Tibial nerve (tissue), 4 donors: ENCODE measurements around the gene HIPK3. TPM values are rescaled to one million over a fixed set of nuclear protein-coding genes. Genes with fewer than 3 reads are reported as not detected.
"Not testable (repeated sequence)": the region's sequence is repeated elsewhere in the genome, so short reads cannot be mapped to it uniquely, and the experiment has no call there.

ENCODE experiments used
- DNase-seq, 2 donors: peaks; one replicate each; pipeline ENCODE4 v3.0.0-alpha.2; 2019; ENCODE audit warnings: low spot score in 2 of 2
- H3K27ac ChIP-seq, 4 donors: fragments of 200-600 bp; sonication (generic) in 3 of 4; one replicate each; pipeline ENCODE4 v1.5.1; 2017 to 2019; ENCODE audit warnings: mild to moderate bottlenecking in 1 of 4
- H3K27me3 ChIP-seq, 2 donors: fragments of 200-600 bp; sonication (generic) in 1 of 2; one replicate each; pipeline versions ENCODE4 v1.5.1 to v1.6.0; 2017 to 2019
- H3K36me3 ChIP-seq, 3 donors: fragments of 200-600 bp; sonication (generic); one replicate each; pipeline ENCODE4 v1.5.1; 2018 to 2019
- H3K4me1 ChIP-seq, 4 donors: fragments of 200-600 bp; sonication (generic) in 3 of 4; one replicate each; pipeline ENCODE4 v1.5.1; 2017 to 2019
- H3K4me3 ChIP-seq, 4 donors: fragments of 200-600 bp; sonication (generic) in 3 of 4; one replicate each; pipeline ENCODE4 v1.5.1; 2017 to 2019; ENCODE audit warnings: mild to moderate bottlenecking in 1 of 4, moderate library complexity in 1 of 4
- H3K9me3 ChIP-seq, 4 donors: fragments of 200-600 bp; sonication (generic) in 3 of 4; one replicate each; pipeline ENCODE4 v1.5.1; 2017 to 2019
- CTCF ChIP-seq, 5 experiments: fragments of 200-600 bp in 3 of 5; fragments of 450-650 bp in 2 of 5; sonication (generic) in 3 of 5; IDR thresholded peaks; one replicate each; pipeline ENCODE4 v1.5.1; 2016 to 2019; ENCODE audit warnings: antibody characterized with exemption in 5 of 5, mild to moderate bottlenecking in 3 of 5, moderate library complexity in 2 of 5
- EP300 ChIP-seq, 2 donors: sonication (generic); formaldehyde crosslinking; IDR thresholded peaks; one replicate each; pipeline ENCODE4 v1.6.1; 2017; ENCODE audit warnings: antibody characterized with exemption in 2 of 2, mild to moderate bottlenecking in 1 of 2
- POLR2A ChIP-seq, 2 donors: fragments of 450-650 bp; IDR thresholded peaks; one replicate each; pipeline ENCODE4 v1.6.1; 2017; ENCODE audit warnings: antibody characterized with exemption in 2 of 2, mild to moderate bottlenecking in 2 of 2, moderate library complexity in 2 of 2
- WGBS, 2 donors: methylation state at CpG; one replicate each; pipeline ENCODE4 v1.1.5; 2018; 5-methylcytosine and 5-hydroxymethylcytosine counted together
- total RNA-seq, 4 donors: library from RNA; depleted of rRNA; stranded (reverse); fragments of >200 nt; gene quantifications; one replicate each; pipeline ENCODE4 v1.1.0, GENCODE V29; 2016

Gene HIPK3
- total RNA-seq, 4 donors from 2014 or later: 212 to 302 (median 246) TPM

DNA sequence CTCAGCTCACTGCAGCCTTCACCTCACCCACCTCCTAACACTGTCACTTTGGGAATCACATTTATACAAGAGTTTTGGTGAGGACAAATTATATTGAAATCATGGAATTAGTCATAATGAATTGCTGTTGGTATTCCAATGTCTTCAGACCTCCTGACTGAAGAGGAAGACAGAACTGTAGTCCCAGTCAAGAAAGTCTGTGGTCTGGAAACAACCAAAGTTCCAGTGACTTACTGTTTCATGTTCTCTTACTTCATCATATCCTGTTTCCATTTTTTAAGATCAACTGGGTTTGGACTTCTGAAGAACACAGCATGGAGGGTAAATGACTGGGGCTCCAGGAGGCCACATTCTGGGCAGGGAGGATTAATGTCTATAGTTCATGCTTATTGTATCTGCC, 43.0 kb upstream of the HIPK3 start:
- Histone ChIP-seq H3K27me3 (no peaks in the 10 kb centered on the region), H3K4me1 (peaks cover 0 to 8% (median 3%) of the 10 kb centered on the region in 4 donors), H3K27ac (peak overlapping the region in 2 of 4 donors; percentile 28 to 50), H3K9me3 (no peaks in the 10 kb centered on the region), H3K4me3 (no peak overlapping the region), H3K36me3 (no peaks in the 10 kb centered on the region)
- DNase-seq: no peak
- no peak for TF ChIP-seq CTCF (IDR thresholded peaks at IDR 0.05)
- peak in 1 of 2 donors; percentile 39 for TF ChIP-seq EP300 (IDR thresholded peaks at IDR 0.05)
- no peak for TF ChIP-seq POLR2A (IDR thresholded peaks at IDR 0.05)

DNA sequence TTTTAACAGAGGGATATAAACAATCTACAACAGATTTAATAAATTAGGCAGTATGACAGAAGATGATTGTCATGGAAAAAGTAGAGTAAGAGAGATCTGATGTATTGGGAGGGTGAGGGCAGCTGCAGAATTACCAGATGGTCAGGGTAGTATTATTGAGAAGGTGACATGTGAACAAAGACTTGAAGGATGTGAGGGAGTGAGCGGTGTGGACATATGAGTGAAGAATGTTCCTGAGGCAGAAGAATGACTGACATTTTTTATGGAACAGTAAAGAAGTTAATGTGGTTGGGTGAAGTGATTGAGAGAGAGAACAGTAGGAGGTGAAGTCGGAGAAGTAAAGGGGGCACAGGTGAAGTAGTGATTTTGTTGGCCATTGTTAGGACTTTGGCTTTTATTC, 42.4 kb upstream of the HIPK3 start:
- no peaks in the 10 kb centered on the region for H3K9me3 ChIP-seq
- TF ChIP-seq CTCF (IDR thresholded peaks at IDR 0.05): no peak
- TF ChIP-seq EP300 (IDR thresholded peaks at IDR 0.05): no peak
- no peak for TF ChIP-seq POLR2A (IDR thresholded peaks at IDR 0.05)
- peak overlapping the region in 1 of 4 donors; percentile 28 for H3K27ac ChIP-seq
- H3K27me3 ChIP-seq: no peaks in the 10 kb centered on the region
- H3K36me3 ChIP-seq: no peaks in the 10 kb centered on the region
- peaks cover 0 to 8% (median 3%) of the 10 kb centered on the region in 4 donors for H3K4me1 ChIP-seq
- 69% methylated on average over 2 of the region's 2 CpGs for WGBS, 2 donors
- DNase-seq: no peak
- no peak overlapping the region for H3K4me3 ChIP-seq

- H3K4me1 ChIP-seq, H3K27ac ChIP-seq, H3K4me3 ChIP-seq, H3K9me3 ChIP-seq, H3K36me3 ChIP-seq, H3K27me3 ChIP-seq, DNase-seq: not testable (repeated sequence)
- 75 to 85% methylated on average over 2 of the region's 2 CpGs for WGBS, 2 donors
Measured at GRCh38 chr11:33216676-33217075, 40.5 kb upstream of the HIPK3 start.

GRCh38 chr11:33222052-33222750, 35.0 kb upstream of the HIPK3 start:
- no peaks in the 10 kb centered on the region for H3K36me3 ChIP-seq
- DNase-seq: no peak
- no peaks in the 10 kb centered on the region for H3K27me3 ChIP-seq
- TF ChIP-seq CTCF (IDR thresholded peaks at IDR 0.05) (no peak), POLR2A (IDR thresholded peaks at IDR 0.05) (no peak), EP300 (IDR thresholded peaks at IDR 0.05) (no peak)
- WGBS, 2 donors: 80% methylated on average over 7 of the region's 7 CpGs
- H3K27ac ChIP-seq: no peak overlapping the region
- no peak overlapping the region for H3K4me3 ChIP-seq
- H3K9me3 ChIP-seq: no peaks in the 10 kb centered on the region
- H3K4me1 ChIP-seq: peaks cover 0 to 7% (median 2%) of the 10 kb centered on the region in 4 donors

- Histone ChIP-seq H3K9me3 (no peaks in the 10 kb centered on the region), H3K27me3 (no peaks in the 10 kb centered on the region), H3K4me1 (peaks cover 0 to 17% (median 7%) of the 10 kb centered on the region in 4 donors), H3K27ac (no peak overlapping the region), H3K36me3 (no peaks in the 10 kb centered on the region), H3K4me3 (no peak overlapping the region)
- no peak for DNase-seq
- TF ChIP-seq POLR2A (IDR thresholded peaks at IDR 0.05) (no peak), CTCF (IDR thresholded peaks at IDR 0.05) (no peak), EP300 (IDR thresholded peaks at IDR 0.05) (no peak)
Measured at GRCh38 chr11:33225371-33225770, 31.8 kb upstream of the HIPK3 start.
